Liver (tissue), 9 donors: Measurements from ENCODE around the gene SPATS2. TPM values are rescaled to one million over a fixed set of nuclear protein-coding genes. Genes with fewer than 3 reads are reported as not detected.

Experiments used
- DNase-seq: peaks from one replicate; pipeline ENCODE4 v3.0.0-alpha.2; 2017; ENCODE audit warnings: low spot score
- H3K27ac ChIP-seq, 2 donors: one replicate each; pipeline ENCODE4 v1.7.0; 2013; ENCODE audit warnings: inconsistent platforms in 2 of 2, low read length in 2 of 2, control low read depth in 1 of 2, low read depth in 1 of 2, mild to moderate bottlenecking in 1 of 2
- H3K27me3 ChIP-seq, 4 donors: one replicate each; pipeline versions ENCODE4 v1.6.1 to v1.7.0; 2013; ENCODE audit warnings: low read length in 3 of 4, inconsistent platforms in 1 of 4, mild to moderate bottlenecking in 1 of 4, moderate library complexity in 1 of 4; ENCODE audit not compliant: control insufficient read depth in 4 of 4, insufficient read depth in 4 of 4
- H3K36me3 ChIP-seq, 4 donors: one replicate each; pipeline versions ENCODE4 v1.6.1 to v1.7.0; 2013; ENCODE audit warnings: low read length in 3 of 4, mild to moderate bottlenecking in 3 of 4, low read depth in 1 of 4, moderate library complexity in 1 of 4; ENCODE audit not compliant: control insufficient read depth in 4 of 4, insufficient read depth in 3 of 4
- H3K4me1 ChIP-seq, 4 donors: one replicate each; pipeline versions ENCODE4 v1.6.1 to v1.7.0; 2013; ENCODE audit warnings: low read length in 3 of 4, mild to moderate bottlenecking in 3 of 4, moderate library complexity in 1 of 4; ENCODE audit not compliant: control insufficient read depth in 4 of 4, insufficient read depth in 4 of 4
- H3K4me3 ChIP-seq, 3 donors: one replicate each; pipeline versions ENCODE4 v1.6.1 to v1.7.0; 2013; ENCODE audit warnings: low read length in 3 of 3, control low read depth in 1 of 3, low read depth in 1 of 3, mild to moderate bottlenecking in 1 of 3
- H3K9ac ChIP-seq, 2 donors: one replicate each; pipeline ENCODE4 v1.7.0; 2013; ENCODE audit warnings: low read length in 2 of 2, mild to moderate bottlenecking in 2 of 2, moderate library complexity in 2 of 2, control low read depth in 1 of 2, low read depth in 1 of 2
- H3K9me3 ChIP-seq, 4 donors: one replicate each; pipeline versions ENCODE4 v1.6.1 to v1.7.0; 2013; ENCODE audit warnings: low read length in 3 of 4; ENCODE audit not compliant: control insufficient read depth in 4 of 4
- EGR1 ChIP-seq, 2 donors: IDR thresholded peaks; 2 replicates each; pipeline ENCODE4 v1.6.1; 2016 to 2018; ENCODE audit warnings: antibody characterized with exemption in 2 of 2, low read depth in 2 of 2
- FOXA2 ChIP-seq: IDR thresholded peaks from 2 replicates; pipeline ENCODE4 v1.6.1; 2016; ENCODE audit warnings: antibody characterized with exemption
- GABPA ChIP-seq, 2 donors: IDR thresholded peaks in 1 of 2; conservative IDR thresholded peaks in 1 of 2; 2 replicates each; pipeline ENCODE4 v1.6.1; 2016; ENCODE audit warnings: antibody characterized with exemption in 2 of 2, mild to moderate bottlenecking in 1 of 2, moderate library complexity in 1 of 2
- HNF4A ChIP-seq, 2 donors: conservative IDR thresholded peaks; 2 replicates each; pipeline ENCODE4 v1.6.1; 2016; ENCODE audit warnings: antibody characterized with exemption in 2 of 2, mild to moderate bottlenecking in 2 of 2
- HNF4G ChIP-seq: IDR thresholded peaks from 2 replicates; pipeline ENCODE4 v1.6.1; 2016; ENCODE audit warnings: antibody characterized with exemption
- JUND ChIP-seq, 2 donors: IDR thresholded peaks; 2 replicates each; pipeline ENCODE4 v1.6.1; 2016; ENCODE audit warnings: antibody characterized with exemption in 2 of 2
- NR2F2 ChIP-seq: IDR thresholded peaks from 2 replicates; pipeline ENCODE4 v1.6.1; 2016; ENCODE audit warnings: antibody characterized with exemption
- RAD21 ChIP-seq, 2 donors: IDR thresholded peaks; 2 replicates each; pipeline ENCODE4 v1.6.1; 2016; ENCODE audit warnings: antibody characterized with exemption in 2 of 2, mild to moderate bottlenecking in 2 of 2
- RXRA ChIP-seq, 2 donors: IDR thresholded peaks; 2 replicates each; pipeline ENCODE4 v1.6.1; 2017 to 2018; ENCODE audit warnings: antibody characterized with exemption in 2 of 2, mild to moderate bottlenecking in 1 of 2
- SP1 ChIP-seq: IDR thresholded peaks from 2 replicates; pipeline ENCODE4 v1.6.1; 2018; ENCODE audit warnings: antibody characterized with exemption, mild to moderate bottlenecking
- TAF1 ChIP-seq: conservative IDR thresholded peaks from 2 replicates; pipeline ENCODE4 v1.6.1; 2016; ENCODE audit warnings: antibody characterized with exemption, mild to moderate bottlenecking
- YY1 ChIP-seq: IDR thresholded peaks from 2 replicates; pipeline ENCODE4 v1.6.1; 2016; ENCODE audit warnings: antibody characterized with exemption, mild to moderate bottlenecking
- WGBS: extraction: QIAGEN DNeasy Blood & Tissue Kit; methylation state at CpG from one replicate; pipeline ENCODE4 v1.1.7; 2013; 5-methylcytosine and 5-hydroxymethylcytosine counted together
- polyA plus RNA-seq, 2 donors: library from polyadenylated mRNA; stranded (reverse) in 1 of 2; unstranded in 1 of 2; fragments of 200-250 nt in 1 of 2; fragments of >200 nt in 1 of 2; fragmentation: Nextera tagmentation in 1 of 2; extraction: Ambion mirVana in 1 of 2; gene quantifications; one replicate each; pipeline versions ENCODE4 v1.2.1 to v1.2.3, GENCODE V29; 2013 to 2015
- total RNA-seq, 2 donors: library from RNA; depleted of rRNA; stranded (reverse); fragments of >200 nt; gene quantifications; one replicate each; pipeline ENCODE4 v1.2.3, GENCODE V29; 2014
- TF ChIP-seq, protein P1 (sequence below): fragments of 150-350 bp; IDR thresholded peaks from 2 replicates; pipeline ENCODE4 v1.5.1; 2017; ENCODE audit warnings: improper control_type of control experiment, low read depth, low read length; ENCODE audit not compliant: missing input control
- TF ChIP-seq, protein P2 (sequence below): IDR thresholded peaks from 2 replicates; pipeline ENCODE4 v1.6.1; 2016; ENCODE audit warnings: antibody characterized with exemption, mild to moderate bottlenecking
- TF ChIP-seq, protein P3 (sequence below): IDR thresholded peaks from 2 replicates; pipeline ENCODE4 v1.6.1; 2016; ENCODE audit warnings: antibody characterized with exemption
- TF ChIP-seq, protein P4 (sequence below): IDR thresholded peaks from 2 replicates; pipeline ENCODE4 v1.6.1; 2016; ENCODE audit warnings: antibody characterized with exemption
- TF ChIP-seq, protein P5 (sequence below): IDR thresholded peaks from 2 replicates; pipeline ENCODE4 v1.6.1; 2016; ENCODE audit warnings: antibody characterized with exemption
- donor health status: healthy.
- donor health status: healthy.
- donor health status: healthy.
- donor health status: healthy.
- donor health status: healthy.

Gene SPATS2
- total and polyA plus RNA-seq, 4 donors = 2.4 to 5.2 (median 4.5) TPM

DNA sequence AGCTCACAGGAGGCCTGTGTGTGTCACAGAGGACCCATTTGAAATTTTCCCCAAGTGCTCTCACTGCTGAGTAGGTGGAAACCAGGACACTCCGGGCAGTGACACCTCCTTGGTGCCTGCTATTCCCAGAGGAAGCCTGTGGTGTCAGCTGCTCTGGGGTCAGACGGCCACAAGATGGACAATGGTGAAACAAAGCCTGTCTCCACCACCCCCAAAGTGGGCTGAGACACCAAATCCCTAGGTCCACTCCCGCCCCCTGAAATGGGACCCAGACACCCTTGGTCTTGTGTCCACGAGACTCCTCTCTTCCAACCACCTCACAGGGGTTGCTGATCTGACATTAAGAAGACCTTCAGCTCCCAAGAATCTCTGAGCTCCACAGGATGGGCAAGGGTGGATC, 178.6 kb downstream of the SPATS2 start:
- no peaks in the 10 kb centered on the region for H3K36me3 ChIP-seq
- H3K27me3 ChIP-seq = peaks cover 0 to 5% (median 2%) of the 10 kb centered on the region in 4 donors
- H3K4me1 ChIP-seq = peaks cover 2 to 10% (median 6%) of the 10 kb centered on the region in 4 donors
- TF ChIP-seq RXRA (IDR thresholded peaks at IDR 0.05) = no peak
- TF ChIP-seq FOXA2 = no peak
- TF ChIP-seq YY1 = no peak
- TF ChIP-seq, protein P1, sequence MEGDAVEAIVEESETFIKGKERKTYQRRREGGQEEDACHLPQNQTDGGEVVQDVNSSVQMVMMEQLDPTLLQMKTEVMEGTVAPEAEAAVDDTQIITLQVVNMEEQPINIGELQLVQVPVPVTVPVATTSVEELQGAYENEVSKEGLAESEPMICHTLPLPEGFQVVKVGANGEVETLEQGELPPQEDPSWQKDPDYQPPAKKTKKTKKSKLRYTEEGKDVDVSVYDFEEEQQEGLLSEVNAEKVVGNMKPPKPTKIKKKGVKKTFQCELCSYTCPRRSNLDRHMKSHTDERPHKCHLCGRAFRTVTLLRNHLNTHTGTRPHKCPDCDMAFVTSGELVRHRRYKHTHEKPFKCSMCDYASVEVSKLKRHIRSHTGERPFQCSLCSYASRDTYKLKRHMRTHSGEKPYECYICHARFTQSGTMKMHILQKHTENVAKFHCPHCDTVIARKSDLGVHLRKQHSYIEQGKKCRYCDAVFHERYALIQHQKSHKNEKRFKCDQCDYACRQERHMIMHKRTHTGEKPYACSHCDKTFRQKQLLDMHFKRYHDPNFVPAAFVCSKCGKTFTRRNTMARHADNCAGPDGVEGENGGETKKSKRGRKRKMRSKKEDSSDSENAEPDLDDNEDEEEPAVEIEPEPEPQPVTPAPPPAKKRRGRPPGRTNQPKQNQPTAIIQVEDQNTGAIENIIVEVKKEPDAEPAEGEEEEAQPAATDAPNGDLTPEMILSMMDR = no peak
- no peak for TF ChIP-seq HNF4A (conservative IDR thresholded peaks at IDR 0.05)
- no peak for TF ChIP-seq SP1
- TF ChIP-seq TAF1 = no peak
- no peak for TF ChIP-seq JUND (IDR thresholded peaks at IDR 0.05)
- TF ChIP-seq, protein P2, sequence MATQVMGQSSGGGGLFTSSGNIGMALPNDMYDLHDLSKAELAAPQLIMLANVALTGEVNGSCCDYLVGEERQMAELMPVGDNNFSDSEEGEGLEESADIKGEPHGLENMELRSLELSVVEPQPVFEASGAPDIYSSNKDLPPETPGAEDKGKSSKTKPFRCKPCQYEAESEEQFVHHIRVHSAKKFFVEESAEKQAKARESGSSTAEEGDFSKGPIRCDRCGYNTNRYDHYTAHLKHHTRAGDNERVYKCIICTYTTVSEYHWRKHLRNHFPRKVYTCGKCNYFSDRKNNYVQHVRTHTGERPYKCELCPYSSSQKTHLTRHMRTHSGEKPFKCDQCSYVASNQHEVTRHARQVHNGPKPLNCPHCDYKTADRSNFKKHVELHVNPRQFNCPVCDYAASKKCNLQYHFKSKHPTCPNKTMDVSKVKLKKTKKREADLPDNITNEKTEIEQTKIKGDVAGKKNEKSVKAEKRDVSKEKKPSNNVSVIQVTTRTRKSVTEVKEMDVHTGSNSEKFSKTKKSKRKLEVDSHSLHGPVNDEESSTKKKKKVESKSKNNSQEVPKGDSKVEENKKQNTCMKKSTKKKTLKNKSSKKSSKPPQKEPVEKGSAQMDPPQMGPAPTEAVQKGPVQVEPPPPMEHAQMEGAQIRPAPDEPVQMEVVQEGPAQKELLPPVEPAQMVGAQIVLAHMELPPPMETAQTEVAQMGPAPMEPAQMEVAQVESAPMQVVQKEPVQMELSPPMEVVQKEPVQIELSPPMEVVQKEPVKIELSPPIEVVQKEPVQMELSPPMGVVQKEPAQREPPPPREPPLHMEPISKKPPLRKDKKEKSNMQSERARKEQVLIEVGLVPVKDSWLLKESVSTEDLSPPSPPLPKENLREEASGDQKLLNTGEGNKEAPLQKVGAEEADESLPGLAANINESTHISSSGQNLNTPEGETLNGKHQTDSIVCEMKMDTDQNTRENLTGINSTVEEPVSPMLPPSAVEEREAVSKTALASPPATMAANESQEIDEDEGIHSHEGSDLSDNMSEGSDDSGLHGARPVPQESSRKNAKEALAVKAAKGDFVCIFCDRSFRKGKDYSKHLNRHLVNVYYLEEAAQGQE = no peak
- no peak for TF ChIP-seq GABPA (IDR thresholded peaks at IDR 0.05 in 1 of 2, conservative IDR thresholded peaks at IDR 0.05 in 1 of 2)
- TF ChIP-seq, protein P3, sequence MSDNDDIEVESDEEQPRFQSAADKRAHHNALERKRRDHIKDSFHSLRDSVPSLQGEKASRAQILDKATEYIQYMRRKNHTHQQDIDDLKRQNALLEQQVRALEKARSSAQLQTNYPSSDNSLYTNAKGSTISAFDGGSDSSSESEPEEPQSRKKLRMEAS = no peak
- TF ChIP-seq NR2F2 = no peak
- TF ChIP-seq HNF4G = no peak
- TF ChIP-seq, protein P4, sequence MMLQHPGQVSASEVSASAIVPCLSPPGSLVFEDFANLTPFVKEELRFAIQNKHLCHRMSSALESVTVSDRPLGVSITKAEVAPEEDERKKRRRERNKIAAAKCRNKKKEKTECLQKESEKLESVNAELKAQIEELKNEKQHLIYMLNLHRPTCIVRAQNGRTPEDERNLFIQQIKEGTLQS = no peak
- TF ChIP-seq, protein P5, sequence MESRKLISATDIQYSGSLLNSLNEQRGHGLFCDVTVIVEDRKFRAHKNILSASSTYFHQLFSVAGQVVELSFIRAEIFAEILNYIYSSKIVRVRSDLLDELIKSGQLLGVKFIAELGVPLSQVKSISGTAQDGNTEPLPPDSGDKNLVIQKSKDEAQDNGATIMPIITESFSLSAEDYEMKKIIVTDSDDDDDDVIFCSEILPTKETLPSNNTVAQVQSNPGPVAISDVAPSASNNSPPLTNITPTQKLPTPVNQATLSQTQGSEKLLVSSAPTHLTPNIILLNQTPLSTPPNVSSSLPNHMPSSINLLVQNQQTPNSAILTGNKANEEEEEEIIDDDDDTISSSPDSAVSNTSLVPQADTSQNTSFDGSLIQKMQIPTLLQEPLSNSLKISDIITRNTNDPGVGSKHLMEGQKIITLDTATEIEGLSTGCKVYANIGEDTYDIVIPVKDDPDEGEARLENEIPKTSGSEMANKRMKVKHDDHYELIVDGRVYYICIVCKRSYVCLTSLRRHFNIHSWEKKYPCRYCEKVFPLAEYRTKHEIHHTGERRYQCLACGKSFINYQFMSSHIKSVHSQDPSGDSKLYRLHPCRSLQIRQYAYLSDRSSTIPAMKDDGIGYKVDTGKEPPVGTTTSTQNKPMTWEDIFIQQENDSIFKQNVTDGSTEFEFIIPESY = no peak
- no peak for TF ChIP-seq EGR1 (IDR thresholded peaks at IDR 0.05; ENCODE audit: low read depth in 2 of 2)
- TF ChIP-seq RAD21 (IDR thresholded peaks at IDR 0.05) = no peak
- H3K4me3 ChIP-seq = no peak overlapping the region
- 71% methylated on average over 4 of the region's 4 CpGs for WGBS
- no peak overlapping the region for H3K9ac ChIP-seq
- no peaks in the 10 kb centered on the region for H3K9me3 ChIP-seq
- no peak for DNase-seq
- no peak overlapping the region for H3K27ac ChIP-seq
